Esophagus squamous epithelium (tissue), 5 donors: Measurements from ENCODE around the gene GNA12. TPM values are rescaled to one million over a fixed set of nuclear protein-coding genes. Genes with fewer than 3 reads are reported as not detected.

Experiments
- DNase-seq: peaks from one replicate; lab custom pipeline; 2025; lab: John Stamatoyannopoulos, UW
- H3K27ac ChIP-seq, 4 donors: fragments of 200-600 bp; sonication (generic); one replicate each; pipeline ENCODE4 v1.5.1; 2016 to 2019; ENCODE audit warnings: mild to moderate bottlenecking in 1 of 4
- H3K27me3 ChIP-seq, 4 donors: fragments of 200-600 bp; sonication (generic); 1 replicate in 3 of 4; 2 replicates in 1 of 4; pipeline versions ENCODE4 v1.5.1 to v1.6.0; 2017 to 2021; ENCODE audit warnings: antibody characterized with exemption in 1 of 4
- H3K36me3 ChIP-seq, 3 donors: fragments of 200-600 bp; sonication (generic); one replicate each; pipeline ENCODE4 v1.5.1; 2016 to 2019
- H3K4me1 ChIP-seq, 3 donors: fragments of 200-600 bp; sonication (generic); one replicate each; pipeline ENCODE4 v1.5.1; 2017 to 2019
- H3K4me3 ChIP-seq, 4 donors: fragments of 200-600 bp; sonication (generic); 1 replicate in 3 of 4; 2 replicates in 1 of 4; pipeline ENCODE4 v1.5.1; 2016 to 2019; ENCODE audit warnings: mild to moderate bottlenecking in 2 of 4, moderate library complexity in 1 of 4
- H3K9me3 ChIP-seq, 3 donors: fragments of 200-600 bp; sonication (generic); one replicate each; pipeline ENCODE4 v1.5.1; 2016 to 2019
- POLR2A ChIP-seq, 4 donors: fragments of 450-650 bp; IDR thresholded peaks; one replicate each; pipeline ENCODE4 v1.6.1; 2017; ENCODE audit warnings: antibody characterized with exemption in 4 of 4, mild to moderate bottlenecking in 4 of 4, moderate library complexity in 3 of 4
- WGBS, 2 donors: methylation state at CpG; one replicate each; pipeline ENCODE4 v1.1.5; 2018; 5-methylcytosine and 5-hydroxymethylcytosine counted together
- intact Hi-C: fragments of 100-400 bp; cut with DNase I; formaldehyde crosslinking; loops from one replicate; pipeline ENCODE4 v1.15.0; 2022
- total RNA-seq, 4 donors: library from RNA; depleted of rRNA; stranded (reverse); fragments of >200 nt; gene quantifications; one replicate each; pipeline ENCODE4 v1.1.0, GENCODE V29; 2016
- TF ChIP-seq, protein P1 (sequence below), 6 experiments: fragments of 450-650 bp in 4 of 6; fragments of 200-600 bp in 2 of 6; sonication (generic) in 2 of 6; IDR thresholded peaks; one replicate each; pipeline ENCODE4 v1.5.1; 2016 to 2019; ENCODE audit warnings: antibody characterized with exemption in 6 of 6, mild to moderate bottlenecking in 4 of 6, moderate library complexity in 4 of 6
- donor health status: DM: yes; HTN: yes; CAD: no.

GNA12 gene
- total RNA-seq, 4 donors from 2014 or later = 6.6 to 11.6 (median 7.6) TPM

DNA sequence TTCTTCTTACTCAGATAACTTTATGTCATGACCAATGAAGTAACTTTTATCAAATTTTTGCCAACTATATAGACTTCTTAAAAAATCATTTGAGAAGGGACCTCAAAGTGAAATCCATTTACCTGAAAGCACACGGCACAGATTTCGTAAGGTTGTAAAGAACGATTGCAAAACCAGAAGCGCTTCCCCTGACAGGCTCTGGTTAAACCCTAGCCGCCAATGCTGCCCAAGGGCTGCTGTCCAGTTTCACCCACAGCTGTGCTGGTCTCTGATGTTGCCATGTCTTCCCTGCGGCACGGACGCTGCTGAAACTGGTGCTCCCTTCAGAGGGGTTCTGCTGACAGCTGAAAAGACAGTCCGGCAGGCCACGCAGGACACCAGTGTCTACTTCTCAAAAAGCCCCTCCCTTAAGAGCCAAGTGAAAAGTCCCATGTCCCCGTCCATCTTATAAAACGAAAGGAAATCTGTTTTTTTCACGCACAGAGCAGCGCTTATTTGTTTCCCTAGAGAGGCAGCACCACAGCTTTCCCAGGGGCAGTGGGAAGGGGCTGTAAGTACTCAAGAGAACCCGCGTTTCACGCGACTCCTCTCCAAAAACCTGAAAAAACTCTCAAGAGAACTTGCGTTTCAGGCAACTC, 32.5 kb downstream of the GNA12 start:
- DNase-seq = no peak
- H3K9me3 ChIP-seq = no peaks in the 10 kb centered on the region
- H3K4me3 ChIP-seq = peak overlapping the region in 2 of 4 donors; percentile 8 to 15
- H3K27ac ChIP-seq = peak overlapping the region in 3 of 4 donors; percentile 2 to 70 (median 58)
- no peaks in the 10 kb centered on the region for H3K27me3 ChIP-seq
- no peaks in the 10 kb centered on the region for H3K36me3 ChIP-seq
- intact Hi-C loops = no loop called here
- H3K4me1 ChIP-seq = peaks cover 0 to 32% (median 7%) of the 10 kb centered on the region in 3 donors
- WGBS, 2 donors = 87 to 89% methylated on average over 17 to 18 of the region's 19 CpGs
- no peak for TF ChIP-seq POLR2A (IDR thresholded peaks at IDR 0.05)

DNA sequence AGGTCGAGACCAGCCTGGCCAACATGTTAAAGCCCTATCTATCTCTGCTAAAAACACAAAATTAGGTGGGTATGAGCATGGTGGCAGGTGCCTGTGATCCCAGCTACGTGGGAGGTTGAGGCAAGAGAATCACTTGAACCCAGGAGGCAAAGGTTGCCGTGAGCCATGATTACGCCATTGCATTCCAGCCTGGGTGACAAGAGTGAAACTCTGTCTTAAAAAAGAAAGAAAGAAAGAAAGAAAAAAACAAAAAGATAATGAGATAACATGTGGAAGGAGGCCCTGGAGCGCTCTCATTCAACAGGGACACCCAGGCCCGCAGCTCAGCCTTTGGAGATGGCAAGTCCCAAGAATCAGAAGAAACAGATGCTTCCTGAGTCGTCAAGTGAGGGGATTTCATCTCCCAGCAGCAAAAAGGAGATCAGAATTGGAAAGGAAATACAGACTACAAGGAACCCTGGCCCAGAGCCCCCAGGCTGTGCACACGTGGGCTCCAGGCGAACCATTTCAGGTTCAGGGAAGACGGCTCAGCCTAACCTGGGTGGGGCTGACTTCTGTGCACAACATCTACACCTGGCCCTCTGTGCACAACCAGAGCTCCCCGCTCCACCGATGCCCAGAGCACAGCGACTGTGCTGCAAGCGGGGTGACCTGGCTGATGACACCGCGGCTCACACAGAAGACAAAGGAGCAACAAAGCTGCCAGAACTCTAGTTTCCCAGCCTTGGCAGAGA, 33.3 kb downstream of the GNA12 start:
- Histone ChIP-seq H3K36me3 (no peaks in the 10 kb centered on the region), H3K27me3 (no peaks in the 10 kb centered on the region), H3K4me3 (no peak overlapping the region), H3K27ac (peak overlapping the region in 3 of 4 donors; percentile 2 to 65 (median 58)), H3K9me3 (no peaks in the 10 kb centered on the region), H3K4me1 (peaks cover 0 to 32% (median 7%) of the 10 kb centered on the region in 3 donors)
- DNase-seq = no peak
- 67 to 76% methylated on average over 13 to 15 of the region's 16 CpGs for WGBS, 2 donors
- TF ChIP-seq, protein P1, sequence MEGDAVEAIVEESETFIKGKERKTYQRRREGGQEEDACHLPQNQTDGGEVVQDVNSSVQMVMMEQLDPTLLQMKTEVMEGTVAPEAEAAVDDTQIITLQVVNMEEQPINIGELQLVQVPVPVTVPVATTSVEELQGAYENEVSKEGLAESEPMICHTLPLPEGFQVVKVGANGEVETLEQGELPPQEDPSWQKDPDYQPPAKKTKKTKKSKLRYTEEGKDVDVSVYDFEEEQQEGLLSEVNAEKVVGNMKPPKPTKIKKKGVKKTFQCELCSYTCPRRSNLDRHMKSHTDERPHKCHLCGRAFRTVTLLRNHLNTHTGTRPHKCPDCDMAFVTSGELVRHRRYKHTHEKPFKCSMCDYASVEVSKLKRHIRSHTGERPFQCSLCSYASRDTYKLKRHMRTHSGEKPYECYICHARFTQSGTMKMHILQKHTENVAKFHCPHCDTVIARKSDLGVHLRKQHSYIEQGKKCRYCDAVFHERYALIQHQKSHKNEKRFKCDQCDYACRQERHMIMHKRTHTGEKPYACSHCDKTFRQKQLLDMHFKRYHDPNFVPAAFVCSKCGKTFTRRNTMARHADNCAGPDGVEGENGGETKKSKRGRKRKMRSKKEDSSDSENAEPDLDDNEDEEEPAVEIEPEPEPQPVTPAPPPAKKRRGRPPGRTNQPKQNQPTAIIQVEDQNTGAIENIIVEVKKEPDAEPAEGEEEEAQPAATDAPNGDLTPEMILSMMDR (IDR thresholded peaks at IDR 0.05) = no peak
- TF ChIP-seq POLR2A (IDR thresholded peaks at IDR 0.05) = no peak
- intact Hi-C loops = no loop called here

DNA sequence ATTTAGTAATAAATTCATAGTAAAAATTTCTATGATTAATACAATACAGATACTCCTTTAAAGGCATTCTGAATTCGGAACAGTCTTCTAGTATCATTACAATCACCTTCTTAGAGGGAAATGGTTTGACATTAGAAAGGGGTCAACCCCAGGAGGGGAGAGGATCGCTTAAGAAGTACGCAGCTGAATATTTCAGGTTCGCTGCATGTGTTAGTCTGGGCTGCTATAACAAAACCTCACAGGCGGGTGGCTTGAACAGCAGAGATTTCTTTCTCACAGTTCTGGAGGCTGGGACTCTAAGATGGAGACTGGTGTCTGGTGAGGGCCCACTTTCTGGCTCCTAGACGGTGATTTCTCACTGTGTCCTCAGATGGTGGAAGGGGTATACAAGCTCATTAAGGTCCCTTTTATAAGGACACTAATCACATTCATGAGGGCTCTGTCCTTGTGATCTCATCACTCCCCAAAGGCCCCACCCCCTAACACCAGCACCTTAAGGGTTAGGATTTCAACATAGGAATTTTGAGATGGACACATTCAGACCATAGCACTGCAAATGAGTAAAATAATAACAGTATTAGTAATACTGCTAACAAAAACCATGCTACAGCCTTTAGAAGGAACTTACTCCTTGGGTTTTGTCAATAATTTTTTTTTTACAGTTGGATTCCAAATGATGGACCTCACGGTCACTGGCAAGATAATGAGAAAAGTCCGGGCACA, 34.0 kb downstream of the GNA12 start:
- no peak for DNase-seq
- Histone ChIP-seq H3K27me3 (no peaks in the 10 kb centered on the region), H3K4me1 (peaks cover 0 to 32% (median 7%) of the 10 kb centered on the region in 3 donors), H3K36me3 (no peaks in the 10 kb centered on the region), H3K9me3 (no peaks in the 10 kb centered on the region), H3K4me3 (no peak overlapping the region), H3K27ac (no peak overlapping the region)
- 93 to 94% methylated on average over 7 to 8 of the region's 8 CpGs for WGBS, 2 donors
- intact Hi-C loops = no loop called here
- no peak for TF ChIP-seq POLR2A (IDR thresholded peaks at IDR 0.05)
- TF ChIP-seq, protein P1 (IDR thresholded peaks at IDR 0.05) = no peak

DNA sequence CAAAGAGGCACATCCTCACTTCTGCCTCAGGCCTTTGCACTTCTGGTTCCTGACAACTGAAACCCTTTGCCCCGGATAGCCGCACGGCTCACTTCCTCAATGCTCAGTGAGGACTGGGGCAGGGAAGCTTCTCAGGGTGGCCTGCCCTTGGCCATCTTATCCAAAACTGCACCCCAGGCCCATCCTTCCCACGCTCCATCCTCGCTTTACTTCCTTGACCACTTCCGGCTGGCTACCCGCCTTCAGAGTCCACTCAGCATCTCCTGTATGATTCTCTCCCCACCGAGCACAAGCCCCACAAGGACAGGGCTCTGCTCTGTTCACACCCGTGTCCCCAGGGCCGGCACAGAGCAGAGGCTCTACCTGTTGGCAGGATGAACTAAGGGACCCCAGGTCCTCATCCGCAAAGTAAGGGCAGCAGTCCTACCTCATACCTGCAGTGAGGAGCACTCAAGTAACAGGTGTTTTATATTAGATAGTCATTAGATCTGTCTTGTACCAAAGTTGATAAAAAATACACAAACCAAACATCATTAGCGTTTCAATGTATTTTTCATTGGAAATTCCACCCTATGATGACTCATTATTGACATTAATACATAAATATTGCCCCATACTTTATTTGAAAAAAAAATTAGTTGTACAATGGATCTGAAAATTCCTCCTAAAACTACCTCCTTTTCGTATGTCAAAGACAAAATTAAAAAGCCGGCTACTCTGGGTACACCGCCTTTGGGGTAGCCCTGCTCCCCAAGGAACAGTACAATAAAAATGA, 35.0 kb downstream of the GNA12 start:
- intact Hi-C loops = no loop called here
- 80 to 81% methylated on average over 14 to 15 of the region's 15 CpGs for WGBS, 2 donors
- Histone ChIP-seq H3K36me3 (no peaks in the 10 kb centered on the region), H3K27ac (no peak overlapping the region), H3K4me3 (no peak overlapping the region), H3K4me1 (peaks cover 0 to 28% (median 7%) of the 10 kb centered on the region in 3 donors), H3K27me3 (no peaks in the 10 kb centered on the region), H3K9me3 (no peaks in the 10 kb centered on the region)
- no peak for TF ChIP-seq POLR2A (IDR thresholded peaks at IDR 0.05)
- TF ChIP-seq, protein P1 (IDR thresholded peaks at IDR 0.05) = no peak
- DNase-seq = no peak
